ENCODE measurements around the gene SVEP1.
A peak's percentile ranks its signal among the peaks of the same experiment; 100 is the strongest.

SVEP1 gene

GRCh38 chr9:110509792-110510191, 69.7 kb downstream of the SVEP1 start:
- no peak overlapping the region for H3K4me3 ChIP-seq (ENCODE audit: low read depth, low read length)
- no peak for DNase-seq (ENCODE audit: low read depth)
- no peak for TF ChIP-seq CTCF (conservative IDR thresholded peaks at IDR 0.05; ENCODE audit: low read depth, low read length)

- H3K4me3 ChIP-seq (ENCODE audit: low read depth, low read length): no peak overlapping the region
- peak; percentile 39 for DNase-seq (ENCODE audit: low read depth)
- TF ChIP-seq CTCF (conservative IDR thresholded peaks at IDR 0.05; ENCODE audit: low read depth, low read length): no peak
Observed at GRCh38 chr9:110502842-110503241, 76.7 kb downstream of the SVEP1 start.

- DNase-seq (ENCODE audit: low read depth): no peak
- H3K4me3 ChIP-seq (ENCODE audit: low read depth, low read length): no peak overlapping the region
- TF ChIP-seq CTCF (conservative IDR thresholded peaks at IDR 0.05; ENCODE audit: low read depth, low read length): no peak
Observed at GRCh38 chr9:110499608-110500007, 79.9 kb downstream of the SVEP1 start.

GRCh38 chr9:110487196-110487595, 92.3 kb downstream of the SVEP1 start:
- TF ChIP-seq CTCF (conservative IDR thresholded peaks at IDR 0.05; ENCODE audit: low read depth, low read length): no peak
- DNase-seq (ENCODE audit: low read depth): no peak
- no peak overlapping the region for H3K4me3 ChIP-seq (ENCODE audit: low read depth, low read length)

DNA sequence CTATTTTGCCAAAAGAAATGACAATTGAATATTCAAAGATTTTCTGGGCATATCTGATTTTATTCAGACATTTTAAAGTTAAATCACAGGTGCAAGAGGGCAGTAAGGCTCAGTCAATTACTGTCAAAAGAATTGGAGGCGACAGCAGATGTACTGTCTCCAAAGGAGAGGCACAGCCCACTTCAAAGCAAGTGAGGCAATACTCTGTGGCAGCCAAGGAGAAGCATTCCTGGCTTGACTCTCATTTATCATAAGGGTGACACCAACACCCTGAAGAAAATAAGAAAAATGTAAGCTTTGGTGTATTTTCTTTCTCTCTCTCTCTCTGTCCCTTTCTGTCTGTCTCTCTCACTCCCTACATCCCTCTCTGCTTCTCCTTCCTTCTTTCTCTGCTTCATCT, 93.3 kb downstream of the SVEP1 start:
- H3K4me3 ChIP-seq (ENCODE audit: low read depth, low read length): no peak overlapping the region
- peak; percentile 3 for DNase-seq (ENCODE audit: low read depth)
- no peak for TF ChIP-seq CTCF (conservative IDR thresholded peaks at IDR 0.05; ENCODE audit: low read depth, low read length)

DNA sequence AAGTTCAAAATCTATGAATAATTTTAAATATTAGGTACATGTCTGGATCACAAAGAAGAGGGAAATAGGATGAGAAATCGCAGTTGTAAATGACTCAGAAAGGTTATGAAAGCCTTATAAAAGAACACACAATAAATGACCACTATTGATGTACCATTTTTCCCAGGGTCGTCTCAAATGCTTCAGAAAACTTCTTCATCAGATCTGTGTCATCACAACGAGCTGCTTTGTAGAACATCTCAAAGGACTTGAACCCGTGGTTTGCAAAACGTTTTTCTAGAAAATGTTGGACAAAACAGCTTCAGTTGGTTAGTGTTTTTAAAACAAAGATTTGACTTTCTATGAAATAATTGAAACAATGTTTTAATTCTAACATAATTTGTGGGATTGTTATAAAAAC, 100.1 kb downstream of the SVEP1 start:
- H3K4me3 ChIP-seq (ENCODE audit: low read depth, low read length): no peak overlapping the region
- no peak for DNase-seq (ENCODE audit: low read depth)
- TF ChIP-seq CTCF (conservative IDR thresholded peaks at IDR 0.05; ENCODE audit: low read depth, low read length): no peak

- TF ChIP-seq CTCF (conservative IDR thresholded peaks at IDR 0.05; ENCODE audit: low read depth, low read length): no peak
- no peak overlapping the region for H3K4me3 ChIP-seq (ENCODE audit: low read depth, low read length)
- DNase-seq (ENCODE audit: low read depth): no peak
Observed at GRCh38 chr9:110476251-110476650, 103.3 kb downstream of the SVEP1 start.

Measured in choroid plexus epithelial cell (primary cell).